IPS-18a (cell line): Measurements from ENCODE around the gene TMEM123.

Experiments
- H3K27ac ChIP-seq: one replicate; pipeline ENCODE4 v1.5.1; 2013; ENCODE audit warnings: low read length
- H3K27me3 ChIP-seq: one replicate; pipeline ENCODE4 v1.6.1; 2013; ENCODE audit warnings: mild to moderate bottlenecking, low read length; ENCODE audit not compliant: control insufficient read depth, insufficient read depth
- H3K36me3 ChIP-seq: one replicate; pipeline ENCODE4 v1.6.1; 2013; ENCODE audit warnings: low read depth, low read length; ENCODE audit not compliant: control insufficient read depth
- H3K4me1 ChIP-seq: one replicate; pipeline ENCODE4 v1.6.1; 2013; ENCODE audit warnings: low read depth, low read length; ENCODE audit not compliant: control insufficient read depth
- H3K4me3 ChIP-seq: one replicate; pipeline ENCODE4 v1.5.1; 2013; ENCODE audit warnings: low read length
- H3K9ac ChIP-seq: one replicate; pipeline ENCODE4 v1.6.1; 2013; ENCODE audit warnings: mild to moderate bottlenecking, low read length, moderate library complexity
- H3K9me3 ChIP-seq: one replicate; pipeline ENCODE4 v1.6.1; 2013; ENCODE audit warnings: low read depth, low read length; ENCODE audit not compliant: control insufficient read depth

TMEM123 gene

GRCh38 chr11:102431404-102431803 lies 21.2 kb downstream of the TMEM123 start:
- Histone ChIP-seq H3K27ac (no peak overlapping the region), H3K4me3 (no peak overlapping the region), H3K4me1 (peaks cover 5% of the 10 kb centered on the region), H3K9ac (no peak overlapping the region), H3K9me3 (peaks cover 8% of the 10 kb centered on the region), H3K36me3 (no peaks in the 10 kb centered on the region), H3K27me3 (no peaks in the 10 kb centered on the region)

DNA sequence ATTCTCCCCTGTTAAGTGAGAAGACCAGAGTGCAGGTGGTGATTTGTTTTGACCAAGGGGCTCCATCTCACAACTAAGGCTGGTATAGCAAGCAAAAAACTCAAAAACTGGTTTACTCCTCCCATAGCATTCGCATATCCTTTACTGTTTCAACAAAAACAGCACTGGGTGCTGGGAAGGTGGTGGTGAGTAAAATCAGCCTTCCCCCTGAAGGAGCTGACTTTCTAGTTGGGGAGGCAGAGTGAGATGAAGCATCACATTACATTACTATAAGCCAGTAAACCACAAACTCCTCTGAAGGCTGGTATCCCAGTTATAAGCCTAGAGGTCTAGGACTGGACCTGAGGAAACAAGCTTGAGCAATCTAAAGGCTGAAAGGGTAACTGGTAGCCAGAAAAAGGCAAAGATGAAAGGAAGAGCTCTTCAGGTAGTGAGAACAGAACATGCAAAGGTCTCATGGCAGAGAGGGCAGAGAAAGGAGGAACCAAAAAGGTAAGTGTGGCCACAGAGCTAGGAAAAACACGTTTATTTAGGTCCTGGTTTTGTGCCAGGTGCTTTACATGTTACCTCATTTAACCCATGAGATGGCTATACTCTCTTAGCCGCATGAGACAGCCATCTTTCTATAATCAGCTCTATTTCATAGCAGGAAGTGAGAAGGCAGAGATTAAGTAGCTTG lies 22.3 kb downstream of the TMEM123 start:
- Histone ChIP-seq H3K36me3 (no peaks in the 10 kb centered on the region), H3K27ac (no peak overlapping the region), H3K27me3 (no peaks in the 10 kb centered on the region), H3K9me3 (peaks cover 8% of the 10 kb centered on the region), H3K4me1 (peaks cover 5% of the 10 kb centered on the region), H3K9ac (no peak overlapping the region), H3K4me3 (no peak overlapping the region)

DNA sequence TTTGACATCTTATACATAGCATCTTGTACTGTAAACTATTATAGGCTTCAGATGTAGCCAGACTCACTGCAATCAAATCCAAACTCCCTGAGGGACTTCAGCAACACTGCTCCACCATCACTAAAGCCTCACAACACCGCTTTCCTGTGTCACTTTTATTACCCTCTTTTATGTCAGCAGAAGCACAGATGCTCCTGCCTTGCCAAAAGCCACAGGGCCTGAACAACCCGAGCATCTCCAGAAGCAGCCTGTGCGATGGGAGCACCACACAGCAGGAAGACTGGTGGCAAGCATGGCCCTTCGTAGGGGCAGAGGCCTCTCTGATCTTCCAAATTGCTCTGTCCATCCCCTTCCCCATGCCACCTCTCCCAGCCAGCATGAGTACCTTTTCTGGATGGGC lies 22.9 kb downstream of the TMEM123 start:
- H3K9ac ChIP-seq: no peak overlapping the region

GRCh38 chr11:102429226-102429625 lies 23.3 kb downstream of the TMEM123 start:
- Histone ChIP-seq H3K27me3 (no peaks in the 10 kb centered on the region), H3K9ac (no peak overlapping the region), H3K36me3 (no peaks in the 10 kb centered on the region), H3K4me1 (peaks cover 5% of the 10 kb centered on the region), H3K4me3 (no peak overlapping the region), H3K9me3 (peaks cover 8% of the 10 kb centered on the region), H3K27ac (no peak overlapping the region)

More for the DNA sequence above, 22.9 kb downstream of the TMEM123 start:
- H3K27me3 ChIP-seq: no peaks in the 10 kb centered on the region
- peaks cover 8% of the 10 kb centered on the region for H3K9me3 ChIP-seq
- H3K36me3 ChIP-seq: no peaks in the 10 kb centered on the region
- no peak overlapping the region for H3K4me3 ChIP-seq
- H3K27ac ChIP-seq: no peak overlapping the region
- peaks cover 5% of the 10 kb centered on the region for H3K4me1 ChIP-seq

DNA sequence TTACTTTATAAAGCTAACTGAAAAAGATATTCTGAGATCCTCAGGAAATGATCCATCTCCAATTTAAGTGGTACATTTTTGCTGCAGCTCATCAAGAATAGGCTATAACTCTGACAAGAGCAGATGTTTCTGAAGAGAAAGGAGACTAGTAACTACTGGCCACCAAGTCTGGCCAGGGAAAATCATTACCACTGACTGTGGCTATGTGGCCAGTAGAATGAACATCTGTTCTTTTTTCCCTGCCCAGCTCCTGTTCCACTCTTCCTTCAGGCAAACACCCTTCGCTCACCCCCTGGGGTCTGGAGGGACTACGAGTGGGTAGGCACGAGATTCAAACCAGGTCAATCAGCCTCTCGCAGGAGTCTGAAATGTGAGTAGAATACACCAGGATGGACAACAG lies 23.9 kb downstream of the TMEM123 start:
- H3K36me3 ChIP-seq: no peaks in the 10 kb centered on the region
- H3K9me3 ChIP-seq: peaks cover 3% of the 10 kb centered on the region
- no peaks in the 10 kb centered on the region for H3K27me3 ChIP-seq
- no peak overlapping the region for H3K9ac ChIP-seq
- H3K4me1 ChIP-seq: peaks cover 5% of the 10 kb centered on the region
- H3K27ac ChIP-seq: no peak overlapping the region
- H3K4me3 ChIP-seq: no peak overlapping the region

- Histone ChIP-seq H3K9me3 (no peaks in the 10 kb centered on the region), H3K36me3 (no peaks in the 10 kb centered on the region), H3K9ac (no peak overlapping the region), H3K4me1 (peaks cover 5% of the 10 kb centered on the region), H3K27me3 (no peaks in the 10 kb centered on the region), H3K27ac (no peak overlapping the region), H3K4me3 (no peak overlapping the region)
Measured at GRCh38 chr11:102427068-102427467, 25.5 kb downstream of the TMEM123 start.

GRCh38 chr11:102426570-102426969 lies 26.0 kb downstream of the TMEM123 start:
- Histone ChIP-seq H3K27ac (no peak overlapping the region), H3K9me3 (no peaks in the 10 kb centered on the region), H3K9ac (no peak overlapping the region), H3K27me3 (no peaks in the 10 kb centered on the region), H3K4me3 (no peak overlapping the region), H3K4me1 (peaks cover 5% of the 10 kb centered on the region), H3K36me3 (no peaks in the 10 kb centered on the region)

- no peak overlapping the region for H3K27ac ChIP-seq
- H3K4me1 ChIP-seq: peaks cover 5% of the 10 kb centered on the region
- H3K27me3 ChIP-seq: no peaks in the 10 kb centered on the region
- no peak overlapping the region for H3K9ac ChIP-seq
- H3K36me3 ChIP-seq: no peaks in the 10 kb centered on the region
- H3K4me3 ChIP-seq: no peak overlapping the region
- no peaks in the 10 kb centered on the region for H3K9me3 ChIP-seq
Measured at GRCh38 chr11:102426000-102426399, 26.6 kb downstream of the TMEM123 start.

DNA sequence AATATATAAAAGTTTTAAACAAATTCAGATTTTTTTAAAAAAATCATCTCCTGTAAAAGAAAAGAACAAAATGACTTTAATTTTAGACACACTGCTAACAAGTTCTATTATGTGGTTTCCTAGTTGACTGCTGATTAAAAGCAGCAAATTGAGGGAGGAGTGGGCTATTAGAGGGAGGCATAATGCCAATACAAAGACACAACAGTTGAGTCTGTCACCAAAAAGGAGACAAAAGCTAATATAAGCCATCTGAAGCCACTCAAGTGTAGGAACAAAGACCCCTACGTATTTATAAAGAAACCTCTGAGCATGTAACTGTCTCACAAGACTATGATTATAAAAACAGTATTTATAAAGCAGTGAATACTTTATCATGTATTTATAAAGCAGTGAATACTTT lies 28.6 kb downstream of the TMEM123 start:
- Histone ChIP-seq H3K36me3 (no peaks in the 10 kb centered on the region), H3K27me3 (no peaks in the 10 kb centered on the region), H3K4me1 (no peaks in the 10 kb centered on the region), H3K9ac (no peak overlapping the region), H3K27ac (no peak overlapping the region), H3K9me3 (no peaks in the 10 kb centered on the region), H3K4me3 (no peak overlapping the region)

GRCh38 chr11:102422817-102423712 lies 29.5 kb downstream of the TMEM123 start:
- no peaks in the 10 kb centered on the region for H3K36me3 ChIP-seq
- H3K9me3 ChIP-seq: no peaks in the 10 kb centered on the region
- H3K27ac ChIP-seq: no peak overlapping the region
- no peak overlapping the region for H3K9ac ChIP-seq
- no peaks in the 10 kb centered on the region for H3K27me3 ChIP-seq
- no peak overlapping the region for H3K4me3 ChIP-seq
- H3K4me1 ChIP-seq: no peaks in the 10 kb centered on the region

- Histone ChIP-seq H3K9me3 (peaks cover 6% of the 10 kb centered on the region), H3K27me3 (no peaks in the 10 kb centered on the region), H3K4me3 (no peak overlapping the region), H3K27ac (no peak overlapping the region), H3K9ac (no peak overlapping the region), H3K36me3 (no peaks in the 10 kb centered on the region), H3K4me1 (no peaks in the 10 kb centered on the region)
Measured at GRCh38 chr11:102421261-102421660, 31.3 kb downstream of the TMEM123 start.
